Progenitor cell of endocrine pancreas (in vitro differentiated cells): ENCODE results near the gene MT1M. TPM values are rescaled to one million over a fixed set of nuclear protein-coding genes. Genes with fewer than 3 reads are reported as not detected.
A peak's percentile ranks its signal among the peaks of the same experiment; 100 is the strongest.

ENCODE experiments used
- DNase-seq: peaks from one replicate; pipeline ENCODE4 v3.0.0; 2021; ENCODE audit warnings: low spot score; ENCODE audit not compliant: unreplicated experiment
- H3K27ac Mint-ChIP-seq: 2 replicates; pipeline ENCODE4 v1.8.0; 2021; ENCODE audit warnings: mild to moderate bottlenecking, moderate library complexity, mixed read lengths
- H3K27me3 Mint-ChIP-seq: 2 replicates; pipeline ENCODE4 v1.8.0; 2021; ENCODE audit warnings: mixed read lengths
- H3K36me3 Mint-ChIP-seq: 2 replicates; pipeline ENCODE4 v1.8.0; 2022; ENCODE audit warnings: mixed read lengths; ENCODE audit not compliant: insufficient read depth
- H3K4me1 Mint-ChIP-seq: 2 replicates; pipeline ENCODE4 v1.8.0; 2021; ENCODE audit warnings: low read depth, mixed read lengths
- H3K4me3 Mint-ChIP-seq: 2 replicates; pipeline ENCODE4 v1.8.0; 2021; ENCODE audit warnings: low read depth, mild to moderate bottlenecking, moderate library complexity, mixed read lengths
- H3K9me3 Mint-ChIP-seq: 2 replicates; pipeline ENCODE4 v1.8.0; 2021; ENCODE audit warnings: low read depth, mixed read lengths
- total RNA-seq: library from RNA; stranded (reverse); gene quantifications from 2 replicates; pipeline ENCODE4 v1.2.1, GENCODE V29; 2021
- TF ChIP-seq, protein P1 (sequence below): fragments of 200-600 bp; sonication (generic); IDR thresholded peaks from one replicate; pipeline ENCODE4 v1.5.0; 2021; ENCODE audit warnings: antibody characterized with exemption, mild to moderate bottlenecking; ENCODE audit not compliant: unreplicated experiment

The MT1M gene
- total RNA-seq, 1 donor from 2014 or later = not detected

DNA sequence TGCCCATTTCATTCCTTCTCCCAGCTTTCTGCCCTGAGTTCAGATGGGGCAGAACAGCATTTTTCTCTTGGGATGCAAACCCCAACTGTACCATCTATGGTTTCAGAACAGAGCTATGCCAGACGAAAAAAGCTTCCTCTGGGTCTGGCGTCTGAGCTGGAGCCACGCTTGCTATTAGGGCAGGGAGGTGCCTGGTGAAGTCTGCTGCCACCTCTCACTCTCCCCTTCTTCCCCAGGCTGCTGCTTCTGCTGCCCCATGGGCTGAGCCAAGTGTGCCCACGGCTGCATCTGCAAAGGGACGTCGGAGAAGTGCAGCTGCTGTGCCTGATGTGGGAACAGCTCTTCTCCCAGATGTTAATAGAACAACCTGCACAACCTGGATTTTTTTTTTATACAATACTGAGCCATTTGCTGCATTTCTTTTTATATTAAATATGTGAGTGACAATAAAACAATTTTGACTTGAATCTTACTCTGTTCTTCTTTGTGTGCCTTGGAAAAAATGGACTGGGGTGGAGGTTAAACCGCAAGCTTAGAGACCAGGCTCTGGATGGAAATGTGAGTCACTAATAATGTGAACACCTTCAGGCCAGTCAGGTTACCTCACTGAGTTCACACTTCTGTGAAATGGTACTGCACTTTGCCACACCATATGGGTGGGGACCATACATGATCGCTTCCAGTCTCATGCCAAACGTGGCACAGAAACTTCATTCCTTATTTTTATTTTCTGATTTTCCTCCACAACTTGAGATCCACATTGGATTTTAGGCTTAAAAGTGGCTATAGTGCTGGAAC, 4.4 kb downstream of the MT1M start:
- H3K4me3 Mint-ChIP-seq = no peak overlapping the region
- no peak for DNase-seq
- H3K36me3 Mint-ChIP-seq = no peaks in the 10 kb centered on the region
- TF ChIP-seq, protein P1, sequence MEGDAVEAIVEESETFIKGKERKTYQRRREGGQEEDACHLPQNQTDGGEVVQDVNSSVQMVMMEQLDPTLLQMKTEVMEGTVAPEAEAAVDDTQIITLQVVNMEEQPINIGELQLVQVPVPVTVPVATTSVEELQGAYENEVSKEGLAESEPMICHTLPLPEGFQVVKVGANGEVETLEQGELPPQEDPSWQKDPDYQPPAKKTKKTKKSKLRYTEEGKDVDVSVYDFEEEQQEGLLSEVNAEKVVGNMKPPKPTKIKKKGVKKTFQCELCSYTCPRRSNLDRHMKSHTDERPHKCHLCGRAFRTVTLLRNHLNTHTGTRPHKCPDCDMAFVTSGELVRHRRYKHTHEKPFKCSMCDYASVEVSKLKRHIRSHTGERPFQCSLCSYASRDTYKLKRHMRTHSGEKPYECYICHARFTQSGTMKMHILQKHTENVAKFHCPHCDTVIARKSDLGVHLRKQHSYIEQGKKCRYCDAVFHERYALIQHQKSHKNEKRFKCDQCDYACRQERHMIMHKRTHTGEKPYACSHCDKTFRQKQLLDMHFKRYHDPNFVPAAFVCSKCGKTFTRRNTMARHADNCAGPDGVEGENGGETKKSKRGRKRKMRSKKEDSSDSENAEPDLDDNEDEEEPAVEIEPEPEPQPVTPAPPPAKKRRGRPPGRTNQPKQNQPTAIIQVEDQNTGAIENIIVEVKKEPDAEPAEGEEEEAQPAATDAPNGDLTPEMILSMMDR = no peak
- no peak overlapping the region for H3K27ac Mint-ChIP-seq
- H3K4me1 Mint-ChIP-seq = peaks cover 4% of the 10 kb centered on the region
- H3K9me3 Mint-ChIP-seq = no peaks in the 10 kb centered on the region
- H3K27me3 Mint-ChIP-seq = peaks cover 93% of the 10 kb centered on the region

DNA sequence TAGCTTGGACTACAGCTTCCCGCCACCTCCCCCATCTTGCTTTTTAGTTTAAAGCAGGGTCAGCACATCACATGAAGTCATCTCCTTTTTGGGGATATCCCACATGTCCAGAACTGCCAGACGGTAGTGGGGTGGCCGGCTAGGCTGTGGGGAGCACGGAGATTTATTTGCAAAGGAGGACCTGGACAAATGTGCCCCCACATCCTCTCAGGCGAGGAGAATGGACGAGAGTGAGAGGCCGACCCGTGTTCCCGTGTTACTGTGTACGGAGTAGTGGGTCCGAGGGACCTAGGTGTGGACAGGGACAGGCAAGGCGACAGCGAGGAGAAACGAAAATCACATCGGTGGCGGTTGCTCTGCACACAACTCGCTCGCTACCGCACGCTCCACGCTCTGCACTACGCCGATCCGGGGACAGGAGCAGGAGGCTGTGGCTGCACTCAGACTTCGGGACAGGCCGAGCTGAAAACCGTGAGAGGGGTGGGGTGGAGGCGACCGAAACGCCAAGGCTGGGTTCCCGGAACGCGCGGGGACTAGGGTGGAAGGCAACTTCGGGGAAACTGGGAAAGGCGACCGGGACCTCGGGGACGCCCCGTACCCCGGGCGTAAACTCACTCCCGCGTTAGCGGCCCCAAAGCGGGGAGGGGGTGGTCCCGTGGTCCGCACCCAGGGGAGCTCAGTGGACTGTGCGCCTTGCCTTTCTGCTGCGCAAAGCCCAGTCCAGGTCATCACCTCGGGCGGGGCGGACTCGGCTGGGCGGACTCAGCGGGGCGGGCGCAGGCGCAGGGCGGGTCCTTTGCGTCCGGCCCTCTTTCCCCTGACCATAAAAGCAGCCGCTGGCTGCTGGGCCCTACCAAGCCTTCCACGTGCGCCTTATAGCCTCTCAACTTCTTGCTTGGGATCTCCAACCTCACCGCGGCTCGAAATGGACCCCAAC, 5.6 kb downstream of the MT1M start, which contains the start of gene MT1A:
MT1A (plus strand) TSS at position 853 of the 937 bp plus-strand sequence; CDS start at position 926, 73 bp downstream.
- peak within 1 kb of the TSS; percentile 16 for H3K4me3 Mint-ChIP-seq
- H3K27ac Mint-ChIP-seq = no peak within 1 kb of the TSS
- no peaks in the 10 kb centered on the region for H3K4me1 Mint-ChIP-seq
- no peaks in the 10 kb centered on the region for H3K36me3 Mint-ChIP-seq
- H3K27me3 Mint-ChIP-seq = peaks cover 96% of the 10 kb centered on the region
- no peak for DNase-seq
- TF ChIP-seq, protein P1 = no peak
- H3K9me3 Mint-ChIP-seq = no peaks in the 10 kb centered on the region

DNA sequence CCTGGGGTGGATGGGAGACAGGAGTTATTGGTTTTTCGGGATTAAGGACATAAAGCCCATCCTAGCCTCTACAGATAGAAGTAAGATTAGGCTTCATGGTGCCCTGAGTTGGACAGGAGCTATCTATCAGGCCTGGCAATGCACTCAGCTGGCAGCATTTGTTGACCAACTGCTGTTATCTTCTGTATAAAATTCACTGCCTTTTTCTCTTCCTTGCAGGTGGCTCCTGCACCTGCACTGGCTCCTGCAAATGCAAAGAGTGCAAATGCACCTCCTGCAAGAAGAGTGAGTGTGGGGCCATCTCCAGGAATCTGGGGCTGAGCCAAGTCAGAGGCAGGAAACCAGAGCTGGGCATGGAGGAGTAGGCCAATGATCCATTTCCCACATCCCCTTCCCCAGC, 6.6 kb downstream of the MT1M start:
- TF ChIP-seq, protein P1 = no peak
- DNase-seq = no peak
- Mint-ChIP-seq H3K4me3 (no peak overlapping the region), H3K9me3 (no peaks in the 10 kb centered on the region), H3K36me3 (no peaks in the 10 kb centered on the region), H3K27me3 (peaks cover 94% of the 10 kb centered on the region), H3K27ac (no peak overlapping the region), H3K4me1 (peaks cover 3% of the 10 kb centered on the region)

DNA sequence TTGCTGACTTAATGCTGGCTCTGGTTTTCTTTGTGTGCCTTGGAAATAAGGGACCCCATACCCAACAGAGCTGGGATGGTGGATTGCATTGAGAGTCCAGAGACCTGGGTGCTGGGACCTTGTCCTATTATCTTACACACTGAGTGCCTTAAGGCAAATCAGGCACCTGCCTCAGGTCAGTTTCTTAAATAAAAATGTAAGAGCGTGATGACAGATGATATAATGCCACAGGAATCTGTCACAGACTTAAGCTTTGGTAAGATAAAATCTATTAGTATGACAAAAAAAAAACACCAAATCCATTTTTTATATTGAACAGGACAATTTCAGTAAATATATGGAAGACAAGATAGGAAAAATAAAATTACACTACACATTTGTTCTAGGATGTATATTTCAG, 7.6 kb downstream of the MT1M start:
- Mint-ChIP-seq H3K4me3 (no peak overlapping the region), H3K4me1 (peaks cover 3% of the 10 kb centered on the region), H3K27ac (no peak overlapping the region), H3K9me3 (no peaks in the 10 kb centered on the region), H3K36me3 (no peaks in the 10 kb centered on the region), H3K27me3 (peaks cover 94% of the 10 kb centered on the region)
- TF ChIP-seq, protein P1 = no peak
- DNase-seq = no peak

DNA sequence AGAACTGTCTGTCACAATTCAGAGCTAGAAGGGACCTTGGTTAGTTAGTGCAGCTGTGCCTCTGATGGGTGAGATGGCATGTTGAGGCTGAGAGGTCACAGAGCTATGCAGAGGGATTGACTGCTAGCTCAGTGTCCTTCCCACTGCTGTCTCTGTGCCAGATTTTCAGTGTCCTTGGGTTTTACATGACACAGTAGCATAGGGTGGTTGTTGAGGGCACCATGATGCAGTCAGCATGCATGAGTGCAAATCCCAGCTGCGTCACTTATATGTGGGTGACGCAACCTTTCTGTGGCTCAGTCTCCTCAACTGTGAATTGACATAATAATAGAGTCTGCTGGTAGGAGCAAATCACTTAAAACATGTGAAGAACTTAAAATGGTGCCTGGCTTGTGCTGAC, 8.7 kb downstream of the MT1M start:
- no peaks in the 10 kb centered on the region for H3K36me3 Mint-ChIP-seq

More for the DNA sequence above, 8.7 kb downstream of the MT1M start:
- no peaks in the 10 kb centered on the region for H3K9me3 Mint-ChIP-seq
- H3K4me3 Mint-ChIP-seq = no peak overlapping the region
- no peak overlapping the region for H3K27ac Mint-ChIP-seq
- no peak for DNase-seq
- peaks cover 3% of the 10 kb centered on the region for H3K4me1 Mint-ChIP-seq
- TF ChIP-seq, protein P1 = no peak
- H3K27me3 Mint-ChIP-seq = peaks cover 97% of the 10 kb centered on the region
